Liver (tissue), 9 donors: ENCODE measurements around the gene UNKL. TPM values are rescaled to one million over a fixed set of nuclear protein-coding genes. Genes with fewer than 3 reads are reported as not detected.

Experiments
- DNase-seq: peaks from one replicate; pipeline ENCODE4 v3.0.0-alpha.2; 2017; ENCODE audit warnings: low spot score
- H3K27ac ChIP-seq, 2 donors: one replicate each; pipeline ENCODE4 v1.7.0; 2013; ENCODE audit warnings: inconsistent platforms in 2 of 2, low read length in 2 of 2, control low read depth in 1 of 2, low read depth in 1 of 2, mild to moderate bottlenecking in 1 of 2
- H3K27me3 ChIP-seq, 4 donors: one replicate each; pipeline versions ENCODE4 v1.6.1 to v1.7.0; 2013; ENCODE audit warnings: low read length in 3 of 4, inconsistent platforms in 1 of 4, mild to moderate bottlenecking in 1 of 4, moderate library complexity in 1 of 4; ENCODE audit not compliant: control insufficient read depth in 4 of 4, insufficient read depth in 4 of 4
- H3K36me3 ChIP-seq, 4 donors: one replicate each; pipeline versions ENCODE4 v1.6.1 to v1.7.0; 2013; ENCODE audit warnings: low read length in 3 of 4, mild to moderate bottlenecking in 3 of 4, low read depth in 1 of 4, moderate library complexity in 1 of 4; ENCODE audit not compliant: control insufficient read depth in 4 of 4, insufficient read depth in 3 of 4
- H3K4me1 ChIP-seq, 4 donors: one replicate each; pipeline versions ENCODE4 v1.6.1 to v1.7.0; 2013; ENCODE audit warnings: low read length in 3 of 4, mild to moderate bottlenecking in 3 of 4, moderate library complexity in 1 of 4; ENCODE audit not compliant: control insufficient read depth in 4 of 4, insufficient read depth in 4 of 4
- H3K4me3 ChIP-seq, 3 donors: one replicate each; pipeline versions ENCODE4 v1.6.1 to v1.7.0; 2013; ENCODE audit warnings: low read length in 3 of 3, control low read depth in 1 of 3, low read depth in 1 of 3, mild to moderate bottlenecking in 1 of 3
- H3K9ac ChIP-seq, 2 donors: one replicate each; pipeline ENCODE4 v1.7.0; 2013; ENCODE audit warnings: low read length in 2 of 2, mild to moderate bottlenecking in 2 of 2, moderate library complexity in 2 of 2, control low read depth in 1 of 2, low read depth in 1 of 2
- H3K9me3 ChIP-seq, 4 donors: one replicate each; pipeline versions ENCODE4 v1.6.1 to v1.7.0; 2013; ENCODE audit warnings: low read length in 3 of 4; ENCODE audit not compliant: control insufficient read depth in 4 of 4
- ATF3 ChIP-seq: IDR thresholded peaks from 2 replicates; pipeline ENCODE4 v1.6.1; 2016; ENCODE audit warnings: antibody characterized with exemption
- CTCF ChIP-seq: fragments of 150-350 bp; IDR thresholded peaks from 2 replicates; pipeline ENCODE4 v1.5.1; 2017; ENCODE audit warnings: improper control_type of control experiment, low read depth, low read length; ENCODE audit not compliant: missing input control
- EGR1 ChIP-seq, 2 donors: IDR thresholded peaks; 2 replicates each; pipeline ENCODE4 v1.6.1; 2016 to 2018; ENCODE audit warnings: antibody characterized with exemption in 2 of 2, low read depth in 2 of 2
- FOXA1 ChIP-seq: IDR thresholded peaks from 2 replicates; pipeline ENCODE4 v1.6.1; 2016; ENCODE audit warnings: antibody characterized with exemption
- FOXA2 ChIP-seq: IDR thresholded peaks from 2 replicates; pipeline ENCODE4 v1.6.1; 2016; ENCODE audit warnings: antibody characterized with exemption
- GABPA ChIP-seq, 2 donors: IDR thresholded peaks in 1 of 2; conservative IDR thresholded peaks in 1 of 2; 2 replicates each; pipeline ENCODE4 v1.6.1; 2016; ENCODE audit warnings: antibody characterized with exemption in 2 of 2, mild to moderate bottlenecking in 1 of 2, moderate library complexity in 1 of 2
- HNF4A ChIP-seq, 2 donors: conservative IDR thresholded peaks; 2 replicates each; pipeline ENCODE4 v1.6.1; 2016; ENCODE audit warnings: antibody characterized with exemption in 2 of 2, mild to moderate bottlenecking in 2 of 2
- HNF4G ChIP-seq: IDR thresholded peaks from 2 replicates; pipeline ENCODE4 v1.6.1; 2016; ENCODE audit warnings: antibody characterized with exemption
- JUND ChIP-seq, 2 donors: IDR thresholded peaks; 2 replicates each; pipeline ENCODE4 v1.6.1; 2016; ENCODE audit warnings: antibody characterized with exemption in 2 of 2
- MAX ChIP-seq: IDR thresholded peaks from 2 replicates; pipeline ENCODE4 v1.6.1; 2016; ENCODE audit warnings: antibody characterized with exemption
- NR2F2 ChIP-seq: IDR thresholded peaks from 2 replicates; pipeline ENCODE4 v1.6.1; 2016; ENCODE audit warnings: antibody characterized with exemption
- RAD21 ChIP-seq, 2 donors: IDR thresholded peaks; 2 replicates each; pipeline ENCODE4 v1.6.1; 2016; ENCODE audit warnings: antibody characterized with exemption in 2 of 2, mild to moderate bottlenecking in 2 of 2
- REST ChIP-seq: IDR thresholded peaks from 2 replicates; pipeline ENCODE4 v1.6.1; 2016; ENCODE audit warnings: antibody characterized with exemption, mild to moderate bottlenecking
- RXRA ChIP-seq, 2 donors: IDR thresholded peaks; 2 replicates each; pipeline ENCODE4 v1.6.1; 2017 to 2018; ENCODE audit warnings: antibody characterized with exemption in 2 of 2, mild to moderate bottlenecking in 1 of 2
- SP1 ChIP-seq: IDR thresholded peaks from 2 replicates; pipeline ENCODE4 v1.6.1; 2018; ENCODE audit warnings: antibody characterized with exemption, mild to moderate bottlenecking
- TAF1 ChIP-seq: conservative IDR thresholded peaks from 2 replicates; pipeline ENCODE4 v1.6.1; 2016; ENCODE audit warnings: antibody characterized with exemption, mild to moderate bottlenecking
- YY1 ChIP-seq: IDR thresholded peaks from 2 replicates; pipeline ENCODE4 v1.6.1; 2016; ENCODE audit warnings: antibody characterized with exemption, mild to moderate bottlenecking
- WGBS: extraction: QIAGEN DNeasy Blood & Tissue Kit; methylation state at CpG from one replicate; pipeline ENCODE4 v1.1.7; 2013; 5-methylcytosine and 5-hydroxymethylcytosine counted together
- polyA plus RNA-seq, 2 donors: library from polyadenylated mRNA; stranded (reverse) in 1 of 2; unstranded in 1 of 2; fragments of 200-250 nt in 1 of 2; fragments of >200 nt in 1 of 2; fragmentation: Nextera tagmentation in 1 of 2; extraction: Ambion mirVana in 1 of 2; gene quantifications; one replicate each; pipeline versions ENCODE4 v1.2.1 to v1.2.3, GENCODE V29; 2013 to 2015
- total RNA-seq, 2 donors: library from RNA; depleted of rRNA; stranded (reverse); fragments of >200 nt; gene quantifications; one replicate each; pipeline ENCODE4 v1.2.3, GENCODE V29; 2014
- donor health status: healthy.
- donor health status: healthy.
- donor health status: healthy.
- donor health status: healthy.
- donor health status: healthy.

The UNKL gene
- total and polyA plus RNA-seq, 4 donors, result 3.5 to 14.7 (median 6.6) TPM

GRCh38 chr16:1355591-1355990, 58.9 kb downstream of the UNKL start:
- no peak overlapping the region for H3K9ac ChIP-seq
- no peak overlapping the region for H3K27ac ChIP-seq
- DNase-seq, result no peak
- 90% methylated on average over 15 of the region's 15 CpGs for WGBS
- H3K4me1 ChIP-seq, result peaks cover 5 to 47% (median 28%) of the 10 kb centered on the region in 4 donors
- no peaks in the 10 kb centered on the region for H3K9me3 ChIP-seq
- peaks cover 0 to 5% (median 1%) of the 10 kb centered on the region in 4 donors for H3K36me3 ChIP-seq
- no peak overlapping the region for H3K4me3 ChIP-seq
- no peak for TF ChIP-seq NR2F2
- no peak for TF ChIP-seq MAX
- no peak for TF ChIP-seq TAF1
- TF ChIP-seq FOXA1, result no peak
- TF ChIP-seq FOXA2, result no peak
- TF ChIP-seq EGR1 (IDR thresholded peaks at IDR 0.05; ENCODE audit: low read depth in 2 of 2), result no peak
- TF ChIP-seq SP1, result no peak
- TF ChIP-seq RAD21 (IDR thresholded peaks at IDR 0.05), result no peak
- no peak for TF ChIP-seq HNF4G
- no peak for TF ChIP-seq YY1
- no peak for TF ChIP-seq RXRA (IDR thresholded peaks at IDR 0.05)
- no peak for TF ChIP-seq HNF4A (conservative IDR thresholded peaks at IDR 0.05)
- no peak for TF ChIP-seq GABPA (IDR thresholded peaks at IDR 0.05 in 1 of 2, conservative IDR thresholded peaks at IDR 0.05 in 1 of 2)
- TF ChIP-seq REST, result no peak
- no peak for TF ChIP-seq CTCF
- TF ChIP-seq ATF3, result no peak
- no peaks in the 10 kb centered on the region for H3K27me3 ChIP-seq

GRCh38 chr16:1354815-1355540, 59.5 kb downstream of the UNKL start:
- DNase-seq, result no peak
- H3K4me1 ChIP-seq, result peaks cover 6 to 52% (median 33%) of the 10 kb centered on the region in 4 donors
- no peak overlapping the region for H3K9ac ChIP-seq
- H3K27me3 ChIP-seq, result no peaks in the 10 kb centered on the region
- H3K9me3 ChIP-seq, result no peaks in the 10 kb centered on the region
- peaks cover 0 to 5% (median 0%) of the 10 kb centered on the region in 4 donors for H3K36me3 ChIP-seq
- WGBS, result 90% methylated on average over 49 of the region's 49 CpGs
- no peak overlapping the region for H3K27ac ChIP-seq
- H3K4me3 ChIP-seq, result no peak overlapping the region
- TF ChIP-seq JUND (IDR thresholded peaks at IDR 0.05) (no peak), GABPA (IDR thresholded peaks at IDR 0.05 in 1 of 2, conservative IDR thresholded peaks at IDR 0.05 in 1 of 2) (no peak), NR2F2 (no peak)
